Measurements from ENCODE around the gene DPF3.

DPF3 gene

DNA sequence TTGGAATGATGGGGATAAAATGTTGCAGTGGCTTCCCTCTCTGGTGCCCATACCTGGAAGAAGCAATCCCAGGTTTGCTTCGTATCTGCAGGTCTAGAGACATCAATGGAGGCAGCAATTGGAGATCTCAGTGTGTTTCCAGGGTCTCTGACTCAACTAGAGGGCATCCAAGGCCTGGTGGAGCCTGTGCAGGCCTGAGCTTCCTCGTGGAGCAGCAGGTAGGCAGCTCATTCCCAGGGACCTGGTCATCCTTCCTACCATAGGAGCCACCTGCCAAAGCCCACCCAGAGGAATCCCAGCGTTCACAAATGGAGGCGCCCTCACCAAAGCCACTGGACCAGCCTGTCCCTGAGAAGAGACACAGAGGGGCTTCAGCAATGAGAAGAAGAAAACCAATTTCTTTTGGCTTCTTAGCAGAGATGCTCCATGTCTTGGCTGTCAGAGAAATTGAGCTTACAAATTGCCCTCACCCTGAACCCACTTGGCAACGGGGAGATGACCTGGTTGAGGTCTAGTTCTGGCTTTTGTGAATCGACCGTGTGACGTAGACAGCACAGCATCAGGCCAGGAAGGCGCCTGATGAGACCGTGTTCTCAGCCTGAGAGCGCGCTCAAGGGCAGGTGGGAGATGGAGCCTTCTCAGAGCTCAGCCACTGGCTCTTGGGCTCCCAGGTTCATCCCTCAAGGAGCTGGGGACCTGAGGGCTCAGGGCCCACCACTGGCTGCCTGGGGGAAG is 283.6 kb downstream of the DPF3 start:
- DNase-seq (ENCODE audit: low read depth) = no peak
- H3K4me3 ChIP-seq (ENCODE audit: low read length) = no peak overlapping the region
- TF ChIP-seq, protein P1, sequence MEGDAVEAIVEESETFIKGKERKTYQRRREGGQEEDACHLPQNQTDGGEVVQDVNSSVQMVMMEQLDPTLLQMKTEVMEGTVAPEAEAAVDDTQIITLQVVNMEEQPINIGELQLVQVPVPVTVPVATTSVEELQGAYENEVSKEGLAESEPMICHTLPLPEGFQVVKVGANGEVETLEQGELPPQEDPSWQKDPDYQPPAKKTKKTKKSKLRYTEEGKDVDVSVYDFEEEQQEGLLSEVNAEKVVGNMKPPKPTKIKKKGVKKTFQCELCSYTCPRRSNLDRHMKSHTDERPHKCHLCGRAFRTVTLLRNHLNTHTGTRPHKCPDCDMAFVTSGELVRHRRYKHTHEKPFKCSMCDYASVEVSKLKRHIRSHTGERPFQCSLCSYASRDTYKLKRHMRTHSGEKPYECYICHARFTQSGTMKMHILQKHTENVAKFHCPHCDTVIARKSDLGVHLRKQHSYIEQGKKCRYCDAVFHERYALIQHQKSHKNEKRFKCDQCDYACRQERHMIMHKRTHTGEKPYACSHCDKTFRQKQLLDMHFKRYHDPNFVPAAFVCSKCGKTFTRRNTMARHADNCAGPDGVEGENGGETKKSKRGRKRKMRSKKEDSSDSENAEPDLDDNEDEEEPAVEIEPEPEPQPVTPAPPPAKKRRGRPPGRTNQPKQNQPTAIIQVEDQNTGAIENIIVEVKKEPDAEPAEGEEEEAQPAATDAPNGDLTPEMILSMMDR (IDR thresholded peaks at IDR 0.05; ENCODE audit: insufficient read depth, low read depth, low read length, missing control alignments) = no peak

DNA sequence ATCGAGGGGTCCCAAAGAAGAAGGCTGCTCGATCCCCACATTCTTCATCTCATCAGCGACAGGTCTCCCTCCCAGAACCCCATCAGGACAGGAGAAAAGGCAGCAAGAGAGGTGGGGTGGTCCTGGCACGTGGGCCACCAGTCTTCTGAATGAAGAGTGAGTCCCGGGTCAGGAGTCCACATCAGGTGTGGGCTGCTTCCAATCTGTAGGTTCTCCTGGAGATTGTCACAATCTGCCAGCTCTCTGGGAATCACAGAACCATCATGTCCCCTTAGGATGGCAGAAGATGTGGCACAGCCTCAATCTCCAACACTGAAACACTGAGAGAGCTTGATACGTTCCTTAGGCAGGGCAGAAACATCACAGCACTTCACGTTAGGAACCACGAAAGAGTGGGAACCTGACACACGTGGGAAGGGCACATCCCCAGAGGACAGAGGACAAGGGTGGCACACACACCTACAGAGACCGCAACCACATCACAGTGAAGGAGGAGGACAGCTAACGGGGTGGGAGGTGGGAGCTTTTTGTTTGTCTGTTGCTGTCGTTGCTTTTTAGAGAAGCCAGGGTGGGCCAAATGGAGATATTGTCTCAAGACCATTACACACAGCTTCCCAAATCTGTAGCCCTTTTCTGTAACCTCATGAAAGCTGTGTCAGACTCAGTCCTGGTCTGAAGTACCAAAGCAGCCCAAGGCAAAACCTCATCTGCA is 284.5 kb downstream of the DPF3 start:
- H3K4me3 ChIP-seq (ENCODE audit: low read length) = no peak overlapping the region
- DNase-seq (ENCODE audit: low read depth) = no peak
- TF ChIP-seq, protein P1 (IDR thresholded peaks at IDR 0.05; ENCODE audit: insufficient read depth, low read depth, low read length, missing control alignments) = no peak

DNA sequence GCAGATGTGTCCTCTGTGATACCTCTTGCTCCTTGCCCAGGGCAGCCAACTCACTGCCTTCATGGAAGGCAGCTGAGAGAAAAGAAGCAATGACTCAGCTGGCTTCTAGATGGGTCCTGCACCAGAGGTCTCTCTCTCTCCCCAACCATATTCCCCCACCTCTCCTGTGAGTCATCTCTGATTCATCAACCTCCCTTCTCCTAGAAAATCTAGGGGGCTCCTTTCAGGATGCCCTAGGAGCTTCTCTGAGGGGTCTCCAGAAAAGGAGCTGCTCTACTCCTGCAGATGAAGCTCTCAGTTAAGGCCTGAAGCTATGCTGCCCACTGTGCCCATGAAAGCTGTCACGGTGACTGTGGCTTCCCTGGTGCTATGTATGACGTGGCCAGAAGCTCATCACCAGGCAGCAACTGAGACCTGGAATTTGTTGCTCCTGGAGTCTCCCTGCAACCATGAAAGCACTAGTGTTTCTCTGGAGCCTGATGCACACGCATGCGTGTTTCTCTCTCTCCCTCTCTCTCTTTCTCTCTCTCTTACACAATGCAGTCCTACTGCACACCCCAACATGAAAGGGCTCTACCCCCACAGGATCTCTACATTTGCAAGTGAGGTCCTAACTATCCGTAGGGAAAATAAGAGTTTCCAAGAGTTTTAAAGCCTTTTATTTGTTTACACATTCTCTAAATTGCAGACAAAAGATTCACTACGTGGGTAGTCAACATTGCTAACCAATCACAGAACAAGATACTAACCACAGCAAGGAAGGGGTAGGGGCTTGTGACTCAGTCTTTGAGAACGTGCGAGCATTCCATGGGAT is 285.3 kb downstream of the DPF3 start:
- TF ChIP-seq, protein P1 (IDR thresholded peaks at IDR 0.05; ENCODE audit: insufficient read depth, low read depth, low read length, missing control alignments) = no peak
- peak; percentile 87 for DNase-seq (ENCODE audit: low read depth)
- no peak overlapping the region for H3K4me3 ChIP-seq (ENCODE audit: low read length)

DNA sequence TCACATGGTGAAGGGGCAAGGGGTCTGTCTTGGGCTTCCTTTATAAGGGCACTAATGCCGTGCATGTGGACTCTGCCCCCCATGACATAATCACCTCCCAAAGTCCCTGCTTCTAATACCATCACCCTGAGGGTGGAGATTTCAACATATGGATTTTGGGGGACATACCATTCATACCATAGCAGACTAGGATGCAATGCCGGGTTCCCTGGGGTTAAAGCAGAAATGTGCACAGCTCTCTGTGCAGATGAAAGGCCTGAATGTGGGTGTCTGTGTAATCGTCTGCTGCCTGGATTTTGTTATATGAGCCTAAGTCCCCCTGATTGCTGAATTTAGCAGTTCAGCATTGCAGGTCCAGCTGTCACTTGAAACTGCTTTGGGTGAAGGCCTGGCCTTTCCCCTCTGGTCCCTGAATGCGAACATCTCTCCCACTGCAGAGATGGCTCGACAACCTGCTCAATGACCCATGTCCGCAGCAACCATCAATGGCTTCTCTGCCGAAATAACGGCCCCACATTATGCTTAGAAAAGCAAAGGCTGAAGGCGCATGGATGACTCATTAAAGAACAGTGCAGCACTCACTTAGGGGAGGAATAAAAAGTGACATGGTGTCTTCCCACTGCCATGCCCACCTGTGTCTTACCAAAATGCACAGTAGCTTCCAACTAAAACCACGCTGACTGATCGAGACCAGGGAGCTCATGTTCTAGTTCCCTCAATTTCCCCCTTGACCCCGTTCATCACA is 286.3 kb downstream of the DPF3 start:
- DNase-seq (ENCODE audit: low read depth) = no peak
- no peak overlapping the region for H3K4me3 ChIP-seq (ENCODE audit: low read length)
- TF ChIP-seq, protein P1 (IDR thresholded peaks at IDR 0.05; ENCODE audit: insufficient read depth, low read depth, low read length, missing control alignments) = no peak

DNA sequence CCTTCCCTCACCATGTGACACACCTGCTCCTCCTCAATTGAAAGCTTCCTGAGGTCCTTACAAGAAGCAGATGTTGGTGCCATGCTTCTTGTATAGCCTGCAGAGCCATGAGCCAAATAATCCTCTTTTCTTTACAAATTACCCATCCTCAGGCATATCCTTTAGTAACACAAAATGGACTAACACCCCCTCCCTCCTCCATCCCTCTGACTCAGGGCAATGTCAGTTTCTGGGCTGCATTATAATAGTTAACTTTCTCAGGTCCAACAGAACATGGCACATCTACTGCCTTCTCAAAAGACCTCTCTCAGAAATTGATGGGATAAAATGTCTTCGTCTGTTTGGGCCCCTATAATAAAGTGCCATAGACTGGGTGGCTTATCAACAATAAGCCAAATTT is 287.0 kb downstream of the DPF3 start:
- DNase-seq (ENCODE audit: low read depth) = no peak
- no peak overlapping the region for H3K4me3 ChIP-seq (ENCODE audit: low read length)
- TF ChIP-seq, protein P1 (IDR thresholded peaks at IDR 0.05; ENCODE audit: insufficient read depth, low read depth, low read length, missing control alignments) = no peak

DNA sequence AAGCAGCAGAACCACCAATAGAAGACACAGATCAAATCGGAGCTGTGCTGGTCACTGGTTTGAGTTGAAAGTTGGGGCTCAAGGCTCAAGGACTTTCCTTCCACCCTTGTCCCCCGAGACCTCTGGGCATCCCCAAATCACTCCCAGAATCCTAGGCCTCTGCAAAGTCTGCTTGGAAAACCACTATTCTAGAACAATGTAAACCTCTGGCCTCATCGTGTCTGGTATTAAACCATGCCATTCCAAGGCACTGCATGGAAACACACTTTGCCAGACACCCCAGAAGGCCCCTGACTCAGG is 288.0 kb downstream of the DPF3 start:
- no peak for DNase-seq (ENCODE audit: low read depth)
- no peak overlapping the region for H3K4me3 ChIP-seq (ENCODE audit: low read length)
- TF ChIP-seq, protein P1 (IDR thresholded peaks at IDR 0.05; ENCODE audit: insufficient read depth, low read depth, low read length, missing control alignments) = no peak
